ENCODE data around the gene VMP1.
"Not testable (repeated sequence)": the region's sequence is repeated elsewhere in the genome, so short reads cannot be mapped to it uniquely, and the experiment has no call there.

Gene VMP1

DNA sequence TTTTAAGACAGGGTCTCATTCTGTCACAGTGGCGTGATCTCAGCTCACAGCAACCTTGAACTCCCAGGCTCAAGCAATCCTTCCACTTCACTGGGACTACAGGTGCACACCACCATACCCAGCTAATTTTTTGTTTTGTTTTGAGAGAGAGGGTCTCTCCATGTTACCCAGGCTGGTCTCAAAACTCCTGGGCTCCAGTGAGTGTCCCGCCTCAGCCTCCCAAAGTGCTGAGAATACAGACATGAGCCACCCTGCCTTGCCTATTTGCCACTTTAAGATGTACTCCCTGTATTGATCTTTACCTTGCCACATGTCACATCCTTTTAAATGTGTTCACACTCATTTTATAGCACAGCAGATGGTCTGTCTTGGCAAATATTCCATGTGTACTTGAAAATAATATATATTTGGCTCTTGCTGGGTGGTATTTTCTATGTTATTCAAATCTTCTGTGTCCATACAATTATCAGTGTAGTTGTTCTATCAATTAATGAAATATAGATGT lies 50.5 kb downstream of the VMP1 start:
- no peak for TF ChIP-seq EZH2phosphoT487 (conservative IDR thresholded peaks at IDR 0.05; ENCODE audit: low read length)
- TF ChIP-seq CTCF (IDR thresholded peaks at IDR 0.05; ENCODE audit: insufficient read depth, low read length, poor library complexity, severe bottlenecking): no peak
- no peak overlapping the region for H3K4me3 ChIP-seq (ENCODE audit: insufficient read depth, low read length, poor library complexity, severe bottlenecking)
- no peaks in the 10 kb centered on the region for H3K9me3 ChIP-seq (ENCODE audit: insufficient read depth, low read length)
- H3K9me2 ChIP-seq (replicated peaks; ENCODE audit: insufficient read depth, low read length): no peaks in the 10 kb centered on the region
- H4K20me1 ChIP-seq (ENCODE audit: low read depth, low read length): no peaks in the 10 kb centered on the region
- no peak overlapping the region for H2AFZ ChIP-seq (ENCODE audit: low read depth, low read length, severe bottlenecking)
- no peak overlapping the region for H3K4me2 ChIP-seq (ENCODE audit: low read depth, low read length, poor library complexity, severe bottlenecking)
- no peak overlapping the region for H3K27ac ChIP-seq (ENCODE audit: low read depth, low read length)
- H3F3A ChIP-seq (ENCODE audit: insufficient read depth): peaks cover 4% of the 10 kb centered on the region; the same call in 1 of the 2 replicates
- no peaks in the 10 kb centered on the region for H3K27me3 ChIP-seq (ENCODE audit: low read length)
- no peak overlapping the region for H3K9ac ChIP-seq (ENCODE audit: low read length)
- H3K36me3 ChIP-seq (ENCODE audit: low read length): no peaks in the 10 kb centered on the region; the same call in 1 of the 2 replicates
- H3K79me2 ChIP-seq (ENCODE audit: insufficient read depth, low read length): no peaks in the 10 kb centered on the region

- H3K9me2 ChIP-seq (replicated peaks; ENCODE audit: insufficient read depth, low read length); H4K20me1 ChIP-seq (ENCODE audit: low read depth, low read length); H3K4me3 ChIP-seq (ENCODE audit: insufficient read depth, low read length, poor library complexity, severe bottlenecking); H3K27me3 ChIP-seq (ENCODE audit: low read length); H3F3A ChIP-seq (ENCODE audit: insufficient read depth); H3K27ac ChIP-seq (ENCODE audit: low read depth, low read length); H3K79me2 ChIP-seq (ENCODE audit: insufficient read depth, low read length); H3K9me3 ChIP-seq (ENCODE audit: insufficient read depth, low read length); H3K36me3 ChIP-seq (ENCODE audit: low read length); H3K9ac ChIP-seq (ENCODE audit: low read length); H3K4me2 ChIP-seq (ENCODE audit: low read depth, low read length, poor library complexity, severe bottlenecking); H2AFZ ChIP-seq (ENCODE audit: low read depth, low read length, severe bottlenecking): not testable (repeated sequence)
Observed at GRCh38 chr17:59758998-59759651, 51.7 kb downstream of the VMP1 start.

DNA sequence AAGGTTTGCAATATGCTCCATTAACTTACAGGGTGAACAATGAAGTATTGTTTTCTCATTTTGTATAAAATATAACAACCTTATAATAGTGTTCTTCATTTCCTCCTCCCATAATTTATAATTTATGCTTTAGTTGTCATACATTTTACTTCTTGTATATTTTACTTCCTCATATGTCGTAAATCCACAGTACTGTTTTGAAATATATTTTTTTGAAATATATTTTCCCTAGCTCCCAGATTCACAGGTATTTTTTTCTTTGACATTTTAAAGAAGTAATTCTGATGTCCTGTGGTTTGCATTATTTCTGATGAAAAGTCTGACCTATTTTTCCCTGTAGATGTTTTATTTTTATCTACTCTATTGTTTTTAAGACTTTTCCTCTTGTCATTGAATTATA lies 52.7 kb downstream of the VMP1 start:
- Histone ChIP-seq H2AFZ (ENCODE audit: low read depth, low read length, severe bottlenecking) (no peak overlapping the region), H3K27ac (ENCODE audit: low read depth, low read length) (no peak overlapping the region), H3K27me3 (ENCODE audit: low read length) (no peaks in the 10 kb centered on the region), H3K79me2 (ENCODE audit: insufficient read depth, low read length) (no peaks in the 10 kb centered on the region), H3K9me3 (ENCODE audit: insufficient read depth, low read length) (no peaks in the 10 kb centered on the region), H4K20me1 (ENCODE audit: low read depth, low read length) (no peaks in the 10 kb centered on the region), H3K4me2 (ENCODE audit: low read depth, low read length, poor library complexity, severe bottlenecking) (no peak overlapping the region), H3K9me2 (replicated peaks; ENCODE audit: insufficient read depth, low read length) (no peaks in the 10 kb centered on the region), H3K9ac (ENCODE audit: low read length) (no peak overlapping the region), H3F3A (ENCODE audit: insufficient read depth) (peaks cover 4% of the 10 kb centered on the region; the same call in 1 of the 2 replicates), H3K4me3 (ENCODE audit: insufficient read depth, low read length, poor library complexity, severe bottlenecking) (no peak overlapping the region), H3K36me3 (ENCODE audit: low read length) (no peaks in the 10 kb centered on the region; the same call in 1 of the 2 replicates)
- no peak for TF ChIP-seq CTCF (IDR thresholded peaks at IDR 0.05; ENCODE audit: insufficient read depth, low read length, poor library complexity, severe bottlenecking)
- TF ChIP-seq EZH2phosphoT487 (conservative IDR thresholded peaks at IDR 0.05; ENCODE audit: low read length): no peak

DNA sequence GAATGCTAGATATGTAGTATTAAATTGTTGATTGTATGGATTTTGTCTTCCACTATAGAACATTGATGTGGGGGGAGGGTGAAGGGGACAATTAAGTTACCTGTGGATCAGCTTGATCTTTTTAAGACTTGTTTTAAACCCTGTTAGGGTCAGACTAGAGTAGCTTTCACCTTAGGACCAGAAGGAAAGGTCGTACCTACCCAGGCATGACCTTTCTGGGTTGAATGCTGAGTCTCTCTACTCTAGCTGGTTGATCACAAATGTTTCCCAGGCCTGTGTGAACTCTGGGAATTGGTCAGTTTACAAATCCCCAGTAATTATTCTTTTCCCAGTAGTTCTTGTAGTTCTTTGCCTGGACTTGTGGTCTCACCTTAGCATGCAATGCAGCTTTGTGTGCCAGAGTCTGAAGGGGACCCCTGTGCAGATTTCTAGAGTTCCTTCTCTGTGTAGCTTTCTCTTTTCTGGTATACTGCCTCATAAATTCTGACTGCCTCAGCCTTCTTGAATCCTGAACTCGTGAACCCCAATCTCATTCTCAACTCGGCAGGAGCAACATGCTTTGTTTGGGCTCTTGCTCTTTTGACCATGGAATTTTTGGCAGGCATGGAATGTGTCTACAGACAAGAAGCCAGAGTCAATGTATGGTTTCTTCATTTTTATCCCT lies 54.1 kb downstream of the VMP1 start:
- Histone ChIP-seq H3K4me3 (ENCODE audit: insufficient read depth, low read length, poor library complexity, severe bottlenecking) (no peak overlapping the region), H3K27ac (ENCODE audit: low read depth, low read length) (no peak overlapping the region), H3K9ac (ENCODE audit: low read length) (no peak overlapping the region), H2AFZ (ENCODE audit: low read depth, low read length, severe bottlenecking) (no peak overlapping the region), H3K9me3 (ENCODE audit: insufficient read depth, low read length) (no peaks in the 10 kb centered on the region), H3K9me2 (replicated peaks; ENCODE audit: insufficient read depth, low read length) (no peaks in the 10 kb centered on the region), H3K36me3 (ENCODE audit: low read length) (no peaks in the 10 kb centered on the region; the same call in 1 of the 2 replicates), H3K79me2 (ENCODE audit: insufficient read depth, low read length) (no peaks in the 10 kb centered on the region), H4K20me1 (ENCODE audit: low read depth, low read length) (no peaks in the 10 kb centered on the region), H3F3A (ENCODE audit: insufficient read depth) (peaks cover 4% of the 10 kb centered on the region; the same call in 1 of the 2 replicates), H3K4me2 (ENCODE audit: low read depth, low read length, poor library complexity, severe bottlenecking) (no peak overlapping the region), H3K27me3 (ENCODE audit: low read length) (no peaks in the 10 kb centered on the region)
- no peak for TF ChIP-seq CTCF (IDR thresholded peaks at IDR 0.05; ENCODE audit: insufficient read depth, low read length, poor library complexity, severe bottlenecking)
- no peak for TF ChIP-seq EZH2phosphoT487 (conservative IDR thresholded peaks at IDR 0.05; ENCODE audit: low read length)
